Measurements from ENCODE around the gene HDAC4.

DNA sequence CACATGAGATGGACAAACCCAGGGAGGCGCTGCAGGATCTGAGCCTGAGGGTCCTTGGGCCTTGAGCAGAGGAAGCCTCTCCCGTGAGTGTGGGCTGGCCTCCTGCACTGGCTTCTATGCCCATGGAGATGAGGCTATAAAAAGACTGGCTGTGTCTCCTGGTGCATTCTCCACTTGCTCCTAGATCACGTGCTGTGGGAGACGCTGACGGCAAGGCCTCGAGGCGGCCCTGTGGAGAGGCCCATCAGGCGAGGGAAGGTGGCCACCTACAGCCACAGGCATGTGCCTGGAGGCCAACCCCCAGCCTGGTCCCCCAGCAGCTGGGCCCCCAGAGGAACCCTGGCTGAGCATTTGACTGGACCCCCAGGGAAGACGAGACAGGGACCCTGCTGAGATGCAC is 354.0 kb downstream of the HDAC4 start:
- TF ChIP-seq, protein P1, sequence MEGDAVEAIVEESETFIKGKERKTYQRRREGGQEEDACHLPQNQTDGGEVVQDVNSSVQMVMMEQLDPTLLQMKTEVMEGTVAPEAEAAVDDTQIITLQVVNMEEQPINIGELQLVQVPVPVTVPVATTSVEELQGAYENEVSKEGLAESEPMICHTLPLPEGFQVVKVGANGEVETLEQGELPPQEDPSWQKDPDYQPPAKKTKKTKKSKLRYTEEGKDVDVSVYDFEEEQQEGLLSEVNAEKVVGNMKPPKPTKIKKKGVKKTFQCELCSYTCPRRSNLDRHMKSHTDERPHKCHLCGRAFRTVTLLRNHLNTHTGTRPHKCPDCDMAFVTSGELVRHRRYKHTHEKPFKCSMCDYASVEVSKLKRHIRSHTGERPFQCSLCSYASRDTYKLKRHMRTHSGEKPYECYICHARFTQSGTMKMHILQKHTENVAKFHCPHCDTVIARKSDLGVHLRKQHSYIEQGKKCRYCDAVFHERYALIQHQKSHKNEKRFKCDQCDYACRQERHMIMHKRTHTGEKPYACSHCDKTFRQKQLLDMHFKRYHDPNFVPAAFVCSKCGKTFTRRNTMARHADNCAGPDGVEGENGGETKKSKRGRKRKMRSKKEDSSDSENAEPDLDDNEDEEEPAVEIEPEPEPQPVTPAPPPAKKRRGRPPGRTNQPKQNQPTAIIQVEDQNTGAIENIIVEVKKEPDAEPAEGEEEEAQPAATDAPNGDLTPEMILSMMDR (IDR thresholded peaks at IDR 0.05; ENCODE audit: poor library complexity) = no peak
- no peak for TF ChIP-seq EZH2 (IDR thresholded peaks at IDR 0.05; ENCODE audit: borderline replicate concordance)
